PC-9 (cell line): ENCODE results near the gene RNF31. TPM values are rescaled to one million over a fixed set of nuclear protein-coding genes. Genes with fewer than 3 reads are reported as not detected.
A peak's percentile ranks its signal among the peaks of the same experiment; 100 is the strongest.

Experiments used
- BruUV-seq: library from RNA; stranded (reverse); fragments of 400-500 nt; replicated peaks from 2 replicates; lab custom pipeline; 2021; lab: Mats Ljungman, UMichigan
- CTCF ChIA-PET: fragments of 300-600 bp; sonication (Branson Sonifier 250); formaldehyde crosslinking; loops from one replicate; lab custom pipeline; 2022; ENCODE audit warnings: antibody characterized with exemption; lab: Charles Lee
- POLR2A ChIA-PET: fragments of 300-600 bp; sonication (Branson Sonifier 250); formaldehyde crosslinking; loops from one replicate; lab custom pipeline; 2022; ENCODE audit warnings: antibody characterized with exemption; ENCODE audit not compliant: unreplicated experiment; lab: Charles Lee
- DNase-seq, 2 experiments: peaks; one replicate each; pipeline versions ENCODE4 v3.0.0 to v3.0.0-alpha.2; 2015 to 2022; ENCODE audit warnings: mixed read lengths in 1 of 2
- H2AFZ ChIP-seq: fragments of 200-600 bp; sonication (generic); 2 replicates; pipeline ENCODE4 v1.8.1; 2017; ENCODE audit warnings: antibody characterized with exemption
- H3F3A ChIP-seq: fragments of 200-600 bp; sonication (generic); 2 replicates; pipeline ENCODE4 v1.8.1; 2017; ENCODE audit warnings: antibody characterized with exemption, mild to moderate bottlenecking, low read depth; ENCODE audit not compliant: insufficient read depth
- H3K27ac ChIP-seq: fragments of 200-600 bp; sonication (generic); 2 replicates; pipeline ENCODE4 v1.6.1; 2016; ENCODE audit warnings: mixed run types
- H3K27me3 ChIP-seq: fragments of 200-600 bp; sonication (generic); 2 replicates; pipeline ENCODE4 v1.6.1; 2016; ENCODE audit warnings: low read depth, mixed run types; ENCODE audit not compliant: insufficient read depth
- H3K36me3 ChIP-seq: fragments of 200-600 bp; sonication (generic); 2 replicates; pipeline ENCODE4 v1.6.1; 2016; ENCODE audit warnings: low read depth, mixed run types
- H3K4me1 ChIP-seq: fragments of 200-600 bp; sonication (generic); replicated peaks from 2 replicates; pipeline ENCODE4 v1.6.1; 2016; ENCODE audit warnings: mixed run types; ENCODE audit not compliant: insufficient read depth
- H3K4me2 ChIP-seq: fragments of 200-600 bp; sonication (generic); 2 replicates; pipeline ENCODE4 v1.6.1; 2017; ENCODE audit warnings: mixed run types
- H3K4me3 ChIP-seq: fragments of 200-600 bp; sonication (generic); 2 replicates; pipeline ENCODE4 v1.6.1; 2016; ENCODE audit warnings: mixed run types
- H3K79me2 ChIP-seq: fragments of 200-600 bp; sonication (generic); 2 replicates; pipeline ENCODE4 v1.6.1; 2017; ENCODE audit warnings: low read depth, mixed run types
- H3K9me2 ChIP-seq: fragments of 200-600 bp; sonication (generic); 2 replicates; pipeline ENCODE4 v1.8.1; 2017; ENCODE audit warnings: mild to moderate bottlenecking; ENCODE audit not compliant: insufficient read depth
- H3K9me3 ChIP-seq: fragments of 200-600 bp; sonication (generic); 2 replicates; pipeline ENCODE4 v1.8.1; 2016; ENCODE audit warnings: low read depth; ENCODE audit not compliant: insufficient read depth
- H4K20me1 ChIP-seq: fragments of 200-600 bp; sonication (generic); 2 replicates; pipeline ENCODE4 v1.8.1; 2017; ENCODE audit not compliant: insufficient read depth
- EZH2 ChIP-seq: fragments of 200-600 bp; sonication (generic); IDR thresholded peaks from 2 replicates; pipeline ENCODE4 v1.8.0; 2017; ENCODE audit warnings: antibody characterized with exemption, low read depth
- intact Hi-C: fragments of 100-400 bp; cut with micrococcal nuclease; formaldehyde crosslinking; loops from one replicate; pipeline ENCODE4 v1.10.0; 2022; ENCODE audit not compliant: unreplicated experiment
- total RNA-seq: library from RNA; stranded (reverse); gene quantifications from 2 replicates; pipeline ENCODE4 v1.2.3, GENCODE V29; 2021
- TF ChIP-seq, protein P1 (sequence below): fragments of 200-600 bp; sonication (generic); conservative IDR thresholded peaks from 2 replicates; pipeline ENCODE4 v1.6.1; 2017; ENCODE audit warnings: mixed run types, antibody characterized with exemption, mild to moderate bottlenecking, moderate library complexity

Gene RNF31
- total RNA-seq, 1 experiment from 2014 or later: 44.6 TPM

DNA sequence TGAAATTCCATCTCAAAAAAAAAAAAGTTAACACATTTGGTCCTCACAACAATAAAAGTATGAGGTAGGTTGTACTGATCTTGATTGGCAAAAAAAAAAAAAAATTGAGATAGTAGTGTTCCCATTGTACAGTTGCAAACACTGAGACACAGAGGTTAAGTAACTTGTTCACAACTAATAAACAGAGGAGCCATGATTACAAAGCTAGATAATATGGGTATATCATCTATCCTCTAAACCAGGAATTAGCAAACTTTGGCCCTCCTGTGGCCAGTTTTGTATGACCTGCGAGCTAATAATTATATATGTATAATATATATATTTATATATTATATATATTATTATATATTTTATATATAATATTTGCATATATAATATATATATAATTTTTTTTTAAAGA is 13.6 kb upstream of the RNF31 start:
- Histone ChIP-seq H3K36me3 (no peaks in the 10 kb centered on the region), H3K4me1 (peaks cover 11% of the 10 kb centered on the region; the same call in 1 of the 2 replicates), H3K9me2 (no peaks in the 10 kb centered on the region), H3F3A (peaks cover 7% of the 10 kb centered on the region; the same call in 1 of the 2 replicates), H2AFZ (no peak overlapping the region), H3K27me3 (no peaks in the 10 kb centered on the region), H4K20me1 (no peaks in the 10 kb centered on the region), H3K79me2 (peaks cover 10% of the 10 kb centered on the region; the same call in 1 of the 2 replicates), H3K4me2 (no peak overlapping the region), H3K4me3 (no peak overlapping the region), H3K9me3 (no peaks in the 10 kb centered on the region), H3K27ac (no peak overlapping the region)
- no TSS peak for BruUV-seq
- intact Hi-C loops: no loop called here
- CTCF ChIA-PET: interaction anchor here (0.6 kb wide), 2 partner anchors 11 to 163 kb away, joined by 3 to 5 read pairs; no protein-coding TSS in a partner anchor
- no peak for DNase-seq
- TF ChIP-seq EZH2: no peak
- TF ChIP-seq, protein P1, sequence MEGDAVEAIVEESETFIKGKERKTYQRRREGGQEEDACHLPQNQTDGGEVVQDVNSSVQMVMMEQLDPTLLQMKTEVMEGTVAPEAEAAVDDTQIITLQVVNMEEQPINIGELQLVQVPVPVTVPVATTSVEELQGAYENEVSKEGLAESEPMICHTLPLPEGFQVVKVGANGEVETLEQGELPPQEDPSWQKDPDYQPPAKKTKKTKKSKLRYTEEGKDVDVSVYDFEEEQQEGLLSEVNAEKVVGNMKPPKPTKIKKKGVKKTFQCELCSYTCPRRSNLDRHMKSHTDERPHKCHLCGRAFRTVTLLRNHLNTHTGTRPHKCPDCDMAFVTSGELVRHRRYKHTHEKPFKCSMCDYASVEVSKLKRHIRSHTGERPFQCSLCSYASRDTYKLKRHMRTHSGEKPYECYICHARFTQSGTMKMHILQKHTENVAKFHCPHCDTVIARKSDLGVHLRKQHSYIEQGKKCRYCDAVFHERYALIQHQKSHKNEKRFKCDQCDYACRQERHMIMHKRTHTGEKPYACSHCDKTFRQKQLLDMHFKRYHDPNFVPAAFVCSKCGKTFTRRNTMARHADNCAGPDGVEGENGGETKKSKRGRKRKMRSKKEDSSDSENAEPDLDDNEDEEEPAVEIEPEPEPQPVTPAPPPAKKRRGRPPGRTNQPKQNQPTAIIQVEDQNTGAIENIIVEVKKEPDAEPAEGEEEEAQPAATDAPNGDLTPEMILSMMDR: no peak
- POLR2A ChIA-PET: no interaction called here

DNA sequence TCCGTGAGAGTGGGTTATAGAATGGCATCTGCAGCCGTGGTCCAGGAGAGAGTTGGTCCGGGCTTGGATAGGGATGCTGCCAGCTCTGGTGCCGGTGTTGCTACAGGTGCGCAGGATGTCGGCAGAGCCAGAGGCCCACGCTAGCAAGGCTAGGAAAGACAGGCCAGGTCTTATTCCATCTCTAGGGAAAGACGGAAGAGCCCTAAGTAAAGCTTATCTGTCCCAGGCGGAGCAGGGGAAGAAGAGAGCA is 11.8 kb upstream of the RNF31 start:
- no TSS peak for BruUV-seq
- Histone ChIP-seq H2AFZ (peak overlapping the region; percentile 89), H3K4me1 (peaks cover 20% of the 10 kb centered on the region), H3K79me2 (peaks cover 21% of the 10 kb centered on the region), H3F3A (peaks cover 7% of the 10 kb centered on the region; the same call in 1 of the 2 replicates), H4K20me1 (no peaks in the 10 kb centered on the region), H3K4me3 (peak overlapping the region; percentile 87), H3K4me2 (peak overlapping the region; percentile 84), H3K36me3 (no peaks in the 10 kb centered on the region), H3K9me3 (no peaks in the 10 kb centered on the region), H3K27me3 (no peaks in the 10 kb centered on the region), H3K9me2 (no peaks in the 10 kb centered on the region), H3K27ac (peak overlapping the region; percentile 27; the same call in 1 of the 2 replicates)
- TF ChIP-seq EZH2: no peak
- TF ChIP-seq, protein P1: no peak
- intact Hi-C loops: no loop called here
- POLR2A ChIA-PET: interaction anchor here (0.7 to 1.4 kb wide), 3 partner anchors 21 to 42 kb away, joined by 3 to 13 read pairs (median 4); partner anchors contain the start of genes DCAF11 and NRL
- DNase-seq: no peak
- CTCF ChIA-PET: interaction anchor here (1.3 kb wide), 1 partner anchor 25 kb away, joined by 6 read pairs; the partner anchor contains the start of gene IRF9

DNA sequence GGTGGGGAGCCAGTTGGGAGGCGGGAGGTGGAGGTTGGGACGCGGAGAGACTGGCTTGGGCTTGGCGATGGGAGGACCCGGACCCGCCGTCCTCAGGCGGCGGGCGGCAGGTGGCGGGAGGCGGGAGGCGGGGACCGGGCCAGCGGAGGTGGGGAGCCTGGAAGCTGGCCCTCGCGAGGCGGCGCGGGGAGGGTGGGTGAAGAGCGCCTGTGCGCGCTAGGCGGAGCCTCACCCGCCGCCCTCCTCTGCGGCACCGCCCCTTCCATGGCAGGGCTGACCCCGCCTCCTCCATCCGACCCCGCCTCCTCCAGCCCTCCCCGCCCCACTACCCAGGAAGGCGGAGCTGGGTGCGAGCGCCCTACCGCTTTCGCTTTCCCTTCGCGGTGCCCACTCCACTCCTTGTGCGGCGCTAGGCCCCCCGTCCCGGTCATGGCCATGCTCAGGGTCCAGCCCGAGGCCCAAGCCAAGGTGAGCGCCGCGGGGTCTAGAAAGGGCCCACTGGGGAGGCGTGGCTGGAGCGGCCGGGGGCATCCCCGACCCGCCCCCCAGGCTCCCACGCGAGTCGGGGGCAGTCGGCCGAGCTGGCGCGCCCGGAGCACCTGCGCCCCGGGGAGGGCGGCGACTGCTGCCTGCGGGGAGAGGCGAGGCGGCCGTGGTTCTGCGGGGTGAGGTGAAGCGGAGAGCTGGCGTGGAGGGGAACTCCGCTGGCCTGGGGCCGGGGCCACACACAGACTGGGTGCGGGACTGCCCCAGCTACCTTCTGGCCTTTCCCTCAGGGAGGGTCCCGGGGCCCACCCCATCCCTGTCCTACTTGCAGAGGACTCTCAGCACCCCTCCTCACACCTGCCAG is 11.2 kb upstream of the RNF31 start, which contains the start of gene PSME1:
PSME1 (plus strand) TSS at position 361 of the 850 bp plus-strand sequence; CDS start at position 430, 69 bp downstream.
- Histone ChIP-seq H4K20me1 (no peaks in the 10 kb centered on the region), H3K4me2 (peak within 1 kb of the TSS; percentile 84), H2AFZ (peak within 1 kb of the TSS; percentile 89), H3K4me1 (peaks cover 20% of the 10 kb centered on the region), H3K9me2 (no peaks in the 10 kb centered on the region), H3K4me3 (peak within 1 kb of the TSS; percentile 87), H3F3A (peaks cover 7% of the 10 kb centered on the region; the same call in 1 of the 2 replicates), H3K36me3 (no peaks in the 10 kb centered on the region), H3K27me3 (no peaks in the 10 kb centered on the region), H3K27ac (peak within 1 kb of the TSS; percentile 27; the same call in 1 of the 2 replicates), H3K79me2 (peaks cover 21% of the 10 kb centered on the region), H3K9me3 (no peaks in the 10 kb centered on the region)
- TF ChIP-seq, protein P1: no peak
- no peak for TF ChIP-seq EZH2
- no TSS peak for BruUV-seq
- POLR2A ChIA-PET: interaction anchor here (0.5 to 1.4 kb wide), 5 partner anchors 21 to 107 kb away, joined by 3 to 13 read pairs (median 5); partner anchors contain the start of genes DCAF11, NRL and TINF2
- peak; percentile 51 to 91 for DNase-seq
- intact Hi-C loops: no loop called here
- CTCF ChIA-PET: interaction anchor here (0.6 to 1.4 kb wide), 3 partner anchors 22 to 78 kb away, joined by 4 to 6 read pairs (median 5); partner anchors contain the start of gene IRF9
